HG02759 (cell line): ENCODE results near the gene RTN4RL1.

Experiments used
- ATAC-seq: cut with Tn5 transposase; IDR thresholded peaks from one replicate; pipeline ENCODE4 v1.9.1; 2021; ENCODE audit warnings: mild to moderate bottlenecking, moderate library complexity; ENCODE audit not compliant: unreplicated experiment

Gene RTN4RL1

GRCh38 chr17:1931844-1932579 lies 93.1 kb downstream of the RTN4RL1 start:
- ATAC-seq: no peak

GRCh38 chr17:1930337-1930645 lies 94.8 kb downstream of the RTN4RL1 start:
- no peak for ATAC-seq

- no peak for ATAC-seq
Observed at GRCh38 chr17:1928976-1929375, 96.2 kb downstream of the RTN4RL1 start.

- ATAC-seq: no peak
Observed at GRCh38 chr17:1920948-1921351, 104.2 kb downstream of the RTN4RL1 start.

GRCh38 chr17:1919201-1919600 lies 105.9 kb downstream of the RTN4RL1 start:
- ATAC-seq: no peak

GRCh38 chr17:1918346-1919162 lies 106.6 kb downstream of the RTN4RL1 start:
- no peak for ATAC-seq

GRCh38 chr17:1916963-1917715 lies 108.0 kb downstream of the RTN4RL1 start:
- no peak for ATAC-seq

GRCh38 chr17:1916316-1916715 lies 108.8 kb downstream of the RTN4RL1 start:
- ATAC-seq: no peak

GRCh38 chr17:1915889-1916288 lies 109.2 kb downstream of the RTN4RL1 start:
- no peak for ATAC-seq

- ATAC-seq: no peak
Observed at GRCh38 chr17:1914661-1915083, 110.5 kb downstream of the RTN4RL1 start.

GRCh38 chr17:1913702-1914101 lies 111.4 kb downstream of the RTN4RL1 start:
- no peak for ATAC-seq

GRCh38 chr17:1912146-1912545 lies 113.0 kb downstream of the RTN4RL1 start:
- ATAC-seq: no peak

- no peak for ATAC-seq
Observed at GRCh38 chr17:1909985-1910384, 115.1 kb downstream of the RTN4RL1 start.

GRCh38 chr17:1908699-1909309 lies 116.3 kb downstream of the RTN4RL1 start:
- no peak for ATAC-seq

- no peak for ATAC-seq
Observed at GRCh38 chr17:1907909-1908698, 117.0 kb downstream of the RTN4RL1 start.

GRCh38 chr17:1907216-1907631 lies 117.9 kb downstream of the RTN4RL1 start:
- no peak for ATAC-seq

- no peak for ATAC-seq
Observed at GRCh38 chr17:1906662-1907101, 118.5 kb downstream of the RTN4RL1 start.

GRCh38 chr17:1905190-1905913 lies 119.8 kb downstream of the RTN4RL1 start:
- ATAC-seq: no peak

GRCh38 chr17:1904273-1905182 lies 120.6 kb downstream of the RTN4RL1 start:
- no peak for ATAC-seq
